NCI-H1105 (cell line): Measurements from ENCODE around the gene ANXA2.
A peak's percentile ranks its signal among the peaks of the same experiment; 100 is the strongest.
"Not testable (repeated sequence)": the region's sequence is repeated elsewhere in the genome, so short reads cannot be mapped to it uniquely, and the experiment has no call there.

Experiments used
- DNase-seq: peaks from one replicate; lab custom pipeline; 2025; lab: John Stamatoyannopoulos, UW

The ANXA2 gene

DNA sequence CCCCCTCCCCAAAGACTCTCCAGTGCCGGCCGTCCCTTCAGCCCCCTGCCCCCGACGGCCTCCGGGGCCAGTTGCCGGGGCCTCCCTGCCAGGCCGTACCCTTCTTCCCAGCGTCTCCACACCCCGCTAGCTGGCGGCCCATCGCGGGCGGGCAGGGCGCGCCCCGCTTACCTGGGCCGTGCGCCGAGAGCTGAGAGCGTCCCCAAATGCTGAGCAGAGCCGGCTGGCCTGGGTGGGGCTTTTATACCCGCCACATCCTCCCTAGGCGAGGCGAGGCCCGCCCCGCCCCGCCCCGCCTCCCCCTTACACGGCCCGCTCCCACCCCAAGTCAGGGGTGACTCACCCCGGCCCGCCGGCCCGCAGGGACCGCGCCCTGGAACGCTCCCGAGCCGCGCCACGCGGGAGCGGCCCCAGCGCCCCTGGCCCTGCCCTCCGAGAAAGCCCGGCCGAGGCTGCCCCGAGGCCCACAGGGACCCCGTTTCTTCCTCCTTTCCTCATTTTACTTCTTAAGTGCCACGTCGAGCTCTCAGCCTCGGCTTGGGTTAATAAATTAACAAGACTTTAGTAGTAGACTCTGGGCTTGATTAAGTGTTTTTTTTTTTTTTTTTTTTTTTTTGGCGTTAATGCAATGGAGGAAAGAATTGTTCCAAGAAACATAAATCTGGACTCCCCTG lies at the start of gene ANXA2:
Gene ANXA2 (minus strand): TSS at position 215 of the 674 bp plus-strand sequence. CDS start 11,911 bp downstream, outside the sequence.
- DNase-seq = no peak

GRCh38 chr15:60444289-60444912 lies 46.6 kb upstream of the ANXA2 start:
- DNase-seq = peak; percentile 1

- DNase-seq = no peak
Observed at GRCh38 chr15:60442763-60443162, 45.0 kb upstream of the ANXA2 start.

GRCh38 chr15:60442031-60442650 lies 44.4 kb upstream of the ANXA2 start:
- no peak for DNase-seq

DNA sequence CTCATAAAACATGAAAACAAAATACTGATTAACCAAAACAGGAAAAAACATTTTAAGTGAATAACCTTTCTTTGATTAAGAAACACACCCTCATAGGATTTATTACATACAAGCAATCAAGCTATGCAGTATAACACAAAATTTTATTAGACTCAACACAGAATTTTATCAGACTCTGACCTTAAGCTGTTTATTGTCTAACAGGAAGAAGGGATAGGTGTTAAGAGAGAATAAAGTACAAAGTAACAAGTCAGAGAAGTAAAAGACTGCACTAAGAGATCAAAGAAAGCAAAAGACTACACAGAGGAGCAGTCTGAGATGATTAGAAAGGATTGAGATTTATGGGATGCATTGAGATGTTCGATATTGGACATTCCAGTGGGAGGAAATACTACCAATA lies 43.5 kb upstream of the ANXA2 start:
- DNase-seq = no peak

DNA sequence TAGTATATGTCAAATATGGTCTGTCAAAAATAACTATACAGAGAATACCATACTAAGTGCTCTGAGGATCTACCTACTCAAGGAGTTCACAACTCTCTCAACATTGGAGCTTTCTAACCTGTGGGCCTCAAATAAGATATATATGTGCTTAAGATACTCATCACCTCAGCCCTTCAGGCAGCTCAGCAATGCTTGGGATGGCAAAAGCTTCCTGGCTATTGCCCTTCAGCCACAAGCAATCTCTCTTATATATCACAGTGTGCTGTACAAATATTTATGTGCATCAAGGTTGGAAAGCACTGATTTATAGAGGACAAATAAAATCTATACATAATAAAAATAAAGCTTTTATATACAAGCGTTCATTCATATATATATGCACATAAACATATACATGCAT lies 40.9 kb upstream of the ANXA2 start:
- DNase-seq = no peak

DNA sequence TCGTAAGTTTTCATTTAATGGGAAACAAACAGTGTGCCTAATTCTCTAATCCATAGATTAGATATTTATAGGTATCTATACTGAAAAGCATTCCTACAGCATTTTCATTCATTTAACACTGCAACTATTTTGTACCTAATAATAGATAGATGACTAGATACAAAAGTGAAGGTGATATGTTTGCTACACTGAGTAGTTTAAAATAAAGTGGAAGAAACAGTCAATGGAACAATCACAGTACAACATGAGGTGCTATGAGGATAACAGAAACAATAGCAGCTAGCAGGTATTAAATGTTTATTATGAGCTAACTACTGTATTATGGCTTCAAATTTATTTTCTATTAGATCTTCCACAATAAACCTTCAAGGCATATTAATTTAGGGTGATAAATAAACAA lies 31.1 kb upstream of the ANXA2 start:
- DNase-seq = no peak

- DNase-seq = no peak
Observed at GRCh38 chr15:60426870-60427508, 29.2 kb upstream of the ANXA2 start.

DNA sequence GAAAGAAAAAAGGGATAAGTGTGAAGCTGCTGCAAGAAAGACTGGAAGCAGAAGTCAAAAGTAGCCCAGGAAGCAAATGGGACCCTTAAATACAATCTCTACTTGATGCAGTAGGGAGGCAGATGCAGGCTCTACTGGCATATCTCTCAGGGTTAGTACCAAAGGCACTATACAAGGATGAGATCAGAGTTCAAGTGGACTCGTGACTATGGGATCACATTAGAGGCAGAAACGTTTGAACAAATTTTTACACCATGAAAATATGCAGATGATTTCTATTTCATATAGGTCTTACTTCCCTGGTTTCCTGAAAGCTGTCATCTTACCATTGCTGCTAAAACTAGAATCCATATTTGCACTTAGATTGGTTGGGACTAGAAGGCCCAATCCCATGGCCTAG lies 27.7 kb upstream of the ANXA2 start:
- DNase-seq = no peak

DNA sequence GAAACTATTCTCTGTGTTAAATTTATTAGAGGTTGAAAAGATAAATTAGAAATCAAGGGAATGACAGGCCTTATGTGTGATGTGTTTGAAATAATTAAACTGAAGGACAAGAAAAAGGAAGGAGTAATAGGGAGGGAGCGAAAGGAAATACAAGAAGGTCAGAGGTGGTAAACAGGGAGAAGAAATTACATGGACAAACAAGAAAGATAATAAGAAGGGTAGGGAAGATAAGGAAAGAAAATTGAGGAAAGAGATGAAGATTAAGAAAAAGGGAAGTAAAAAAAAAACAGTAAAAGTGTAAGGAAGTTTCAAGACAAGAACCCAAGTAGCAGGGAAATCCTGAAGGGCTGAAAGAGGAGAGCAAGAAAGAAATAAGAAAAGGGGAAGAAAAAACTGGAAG lies 26.2 kb upstream of the ANXA2 start:
- no peak for DNase-seq

GRCh38 chr15:60423537-60423936 lies 25.8 kb upstream of the ANXA2 start:
- peak; percentile 16 for DNase-seq

- no peak for DNase-seq
Observed at GRCh38 chr15:60421544-60421943, 23.8 kb upstream of the ANXA2 start.

DNA sequence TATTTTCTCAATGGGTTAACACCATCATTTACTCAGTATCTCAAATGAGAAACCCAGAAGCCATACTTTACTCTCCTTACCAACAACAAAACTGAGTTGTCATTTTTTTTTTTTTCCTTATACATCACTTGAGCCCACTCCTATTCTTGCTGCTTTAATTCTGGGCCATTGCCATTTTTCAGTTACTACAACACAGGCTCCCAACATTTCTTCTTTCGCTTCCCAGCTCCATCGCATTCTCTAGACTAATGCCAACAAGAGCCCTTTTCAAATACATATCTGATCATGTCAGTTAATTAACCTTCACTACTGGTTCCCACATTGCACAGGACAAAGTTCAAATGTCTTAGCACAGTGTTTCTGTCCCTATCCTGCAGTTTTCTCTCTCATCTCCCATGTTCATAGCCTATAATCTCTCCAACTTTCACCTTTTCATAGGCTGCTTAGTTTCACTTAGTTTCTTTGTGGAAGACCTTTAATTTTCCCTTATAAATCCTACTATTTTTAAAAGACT lies 22.5 kb upstream of the ANXA2 start:
- DNase-seq = no peak

DNA sequence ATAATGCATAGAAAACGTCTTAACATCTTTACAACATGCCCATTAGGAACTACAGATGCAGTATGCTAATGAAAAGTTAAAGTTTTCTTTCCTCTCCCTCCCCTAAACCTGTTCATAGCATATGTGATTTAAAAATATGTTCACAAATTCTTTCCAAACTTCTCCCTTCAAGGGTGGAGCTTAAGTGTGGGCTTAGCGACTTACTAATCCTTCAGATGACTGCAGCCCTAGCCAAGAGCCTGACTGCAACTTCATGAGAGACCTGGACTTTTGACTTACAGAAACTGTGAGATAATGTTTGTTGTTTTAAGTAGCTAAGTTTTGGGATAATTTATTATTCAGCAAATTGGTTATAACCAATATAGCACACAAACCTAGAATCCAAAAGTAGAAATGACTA lies 22.0 kb upstream of the ANXA2 start:
- DNase-seq = no peak

GRCh38 chr15:60418096-60418495 lies 20.3 kb upstream of the ANXA2 start:
- DNase-seq = no peak

DNA sequence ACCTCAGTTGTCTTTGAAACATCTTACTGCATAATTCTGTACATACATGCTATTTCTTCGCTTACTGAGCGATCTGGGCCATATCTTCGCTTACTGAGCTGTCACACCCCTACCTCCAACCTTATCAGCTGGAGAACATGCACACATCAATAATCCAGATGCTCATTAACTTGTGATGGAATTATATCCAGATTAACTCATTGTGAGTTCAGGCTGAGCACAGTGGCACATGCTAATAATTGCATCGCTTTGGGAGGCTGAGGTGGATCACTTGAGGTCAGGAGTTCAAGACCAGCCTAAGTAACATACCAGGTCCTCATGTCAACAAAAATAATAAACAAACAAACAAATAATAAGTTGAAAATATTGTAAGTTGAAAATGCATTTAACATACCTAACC lies 19.3 kb upstream of the ANXA2 start:
- DNase-seq = no peak

- DNase-seq = no peak
Observed at GRCh38 chr15:60416484-60416883, 18.7 kb upstream of the ANXA2 start.

DNA sequence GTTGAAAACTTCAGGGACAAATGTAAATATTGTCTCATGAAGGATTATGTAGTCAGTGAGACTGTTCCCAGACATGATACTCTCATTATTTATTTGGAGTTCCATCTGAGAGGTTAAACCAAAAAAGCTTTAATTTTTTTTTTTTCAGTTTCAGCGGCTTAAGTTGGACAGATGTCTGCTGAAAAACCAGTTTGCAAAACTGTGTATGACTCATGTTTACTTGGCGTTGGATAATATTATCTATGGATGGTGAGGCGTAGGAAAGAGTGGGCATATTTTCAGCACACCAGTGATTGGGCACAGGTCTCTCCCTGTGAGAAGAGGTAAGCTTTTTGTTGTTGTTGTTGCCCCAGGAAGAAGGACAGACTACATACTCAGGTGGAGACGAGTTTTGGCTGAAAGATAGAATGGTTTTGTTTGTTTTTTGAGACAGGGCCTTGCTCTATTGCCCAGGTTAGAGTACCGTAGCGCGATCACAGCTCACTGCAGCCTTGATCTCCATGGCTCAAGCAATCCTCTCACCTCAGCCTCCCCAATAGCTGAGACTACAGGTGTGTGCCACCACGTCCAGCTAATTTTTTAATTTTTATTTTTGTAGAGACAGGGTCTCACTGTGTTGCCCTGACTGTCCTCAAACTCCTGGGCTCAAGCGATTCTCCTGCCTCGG lies 16.4 kb upstream of the ANXA2 start:
- no peak for DNase-seq

- DNase-seq = no peak
Observed at GRCh38 chr15:60413231-60413824, 15.5 kb upstream of the ANXA2 start.

DNA sequence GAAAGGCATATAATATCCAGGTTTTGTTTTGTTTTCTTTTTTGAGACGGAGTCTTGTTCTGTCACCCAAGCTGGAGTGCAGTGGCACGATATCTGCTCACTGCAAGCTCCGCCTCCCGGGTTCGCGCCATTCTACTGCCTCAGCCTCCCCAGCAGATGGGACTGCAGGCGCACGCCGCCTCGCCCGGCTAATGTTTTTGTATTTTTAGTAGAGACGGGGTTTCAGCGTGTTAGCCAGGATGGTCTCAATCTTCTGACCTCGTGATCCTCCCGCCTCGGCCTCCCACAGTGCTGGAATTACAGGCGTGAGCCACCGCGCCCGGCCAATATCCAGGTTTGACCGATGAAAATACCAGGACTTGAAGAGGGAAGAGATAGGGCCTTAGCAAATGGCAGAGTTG lies 15.0 kb upstream of the ANXA2 start:
- DNase-seq = not testable (repeated sequence)

- no peak for DNase-seq
Observed at GRCh38 chr15:60411774-60412425, 14.1 kb upstream of the ANXA2 start.
